ENCODE data around the gene MCL1.

DNA sequence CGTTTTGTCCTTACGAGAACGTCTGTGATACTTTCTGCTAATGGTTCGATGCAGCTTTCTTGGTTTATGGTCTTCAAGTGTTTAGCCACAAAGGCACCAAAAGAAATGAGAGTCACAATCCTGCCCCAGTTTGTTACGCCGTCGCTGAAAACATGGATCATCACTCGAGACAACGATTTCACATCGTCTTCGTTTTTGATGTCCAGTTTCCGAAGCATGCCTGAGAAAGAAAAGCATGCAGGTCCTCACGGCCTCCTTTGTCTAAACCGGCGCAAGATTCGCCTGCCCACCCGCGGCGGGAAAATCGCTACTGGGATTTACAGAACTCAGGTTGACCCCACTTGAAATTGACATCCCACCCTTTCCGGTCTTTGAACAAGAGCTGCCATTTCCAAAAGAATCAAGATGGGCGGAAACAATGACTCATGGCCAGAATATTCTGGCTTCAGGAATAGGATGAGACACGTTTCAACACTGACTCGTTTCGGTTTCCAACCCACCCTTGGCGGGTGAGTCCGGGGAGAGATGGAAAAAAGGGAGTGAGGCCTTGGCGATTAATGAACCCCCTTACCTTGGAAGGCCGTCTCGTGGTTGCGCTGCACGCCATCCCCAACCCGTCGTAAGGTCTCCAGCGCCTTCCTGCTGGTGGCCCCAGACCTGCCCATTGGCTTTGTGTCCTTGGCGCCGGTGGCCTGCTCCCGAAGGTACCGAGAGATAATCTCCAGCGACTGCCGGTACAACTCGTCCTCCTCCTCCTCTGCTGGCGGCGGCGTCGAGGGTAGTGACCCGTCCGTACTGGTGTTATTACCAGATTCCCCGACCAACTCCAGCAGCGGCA is 919 bp downstream of the MCL1 start:
- no peak for TF ChIP-seq EZH2 (IDR thresholded peaks at IDR 0.05; ENCODE audit: low read length, missing control alignments)
- TF ChIP-seq, protein P1, sequence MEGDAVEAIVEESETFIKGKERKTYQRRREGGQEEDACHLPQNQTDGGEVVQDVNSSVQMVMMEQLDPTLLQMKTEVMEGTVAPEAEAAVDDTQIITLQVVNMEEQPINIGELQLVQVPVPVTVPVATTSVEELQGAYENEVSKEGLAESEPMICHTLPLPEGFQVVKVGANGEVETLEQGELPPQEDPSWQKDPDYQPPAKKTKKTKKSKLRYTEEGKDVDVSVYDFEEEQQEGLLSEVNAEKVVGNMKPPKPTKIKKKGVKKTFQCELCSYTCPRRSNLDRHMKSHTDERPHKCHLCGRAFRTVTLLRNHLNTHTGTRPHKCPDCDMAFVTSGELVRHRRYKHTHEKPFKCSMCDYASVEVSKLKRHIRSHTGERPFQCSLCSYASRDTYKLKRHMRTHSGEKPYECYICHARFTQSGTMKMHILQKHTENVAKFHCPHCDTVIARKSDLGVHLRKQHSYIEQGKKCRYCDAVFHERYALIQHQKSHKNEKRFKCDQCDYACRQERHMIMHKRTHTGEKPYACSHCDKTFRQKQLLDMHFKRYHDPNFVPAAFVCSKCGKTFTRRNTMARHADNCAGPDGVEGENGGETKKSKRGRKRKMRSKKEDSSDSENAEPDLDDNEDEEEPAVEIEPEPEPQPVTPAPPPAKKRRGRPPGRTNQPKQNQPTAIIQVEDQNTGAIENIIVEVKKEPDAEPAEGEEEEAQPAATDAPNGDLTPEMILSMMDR (conservative IDR thresholded peaks at IDR 0.05 in 1 of 2, IDR thresholded peaks at IDR 0.05 in 1 of 2; ENCODE audit: low read depth in 1 of 2, low read length in 2 of 2): no peak
